Measurements from ENCODE around the gene ZFYVE1. TPM values are rescaled to one million over a fixed set of nuclear protein-coding genes. Genes with fewer than 3 reads are reported as not detected.

The ZFYVE1 gene
- total RNA-seq, 1 experiment from 2014 or later: 9.0 TPM

DNA sequence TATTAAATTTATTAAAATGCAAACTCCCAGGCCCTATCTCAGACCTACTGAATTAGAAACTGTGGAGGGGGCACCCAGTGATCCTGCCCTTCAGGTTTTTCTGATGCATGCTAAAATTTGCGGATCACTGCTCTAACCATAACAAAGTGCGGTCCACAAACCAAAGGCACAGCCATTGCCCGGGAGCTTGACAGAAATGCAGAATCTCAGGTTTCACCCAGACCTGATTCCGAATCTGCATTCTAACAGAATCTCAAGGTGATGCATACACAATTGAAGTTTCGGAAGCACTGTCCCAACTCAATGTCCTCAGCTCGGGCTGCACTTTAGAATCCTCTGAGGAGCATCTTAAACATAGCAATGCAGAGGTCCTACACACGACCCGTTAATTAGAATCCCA lies 46.0 kb downstream of the ZFYVE1 start:
- TF ChIP-seq EZH2 (IDR thresholded peaks at IDR 0.05; ENCODE audit: low read depth): no peak
- TF ChIP-seq, protein P1, sequence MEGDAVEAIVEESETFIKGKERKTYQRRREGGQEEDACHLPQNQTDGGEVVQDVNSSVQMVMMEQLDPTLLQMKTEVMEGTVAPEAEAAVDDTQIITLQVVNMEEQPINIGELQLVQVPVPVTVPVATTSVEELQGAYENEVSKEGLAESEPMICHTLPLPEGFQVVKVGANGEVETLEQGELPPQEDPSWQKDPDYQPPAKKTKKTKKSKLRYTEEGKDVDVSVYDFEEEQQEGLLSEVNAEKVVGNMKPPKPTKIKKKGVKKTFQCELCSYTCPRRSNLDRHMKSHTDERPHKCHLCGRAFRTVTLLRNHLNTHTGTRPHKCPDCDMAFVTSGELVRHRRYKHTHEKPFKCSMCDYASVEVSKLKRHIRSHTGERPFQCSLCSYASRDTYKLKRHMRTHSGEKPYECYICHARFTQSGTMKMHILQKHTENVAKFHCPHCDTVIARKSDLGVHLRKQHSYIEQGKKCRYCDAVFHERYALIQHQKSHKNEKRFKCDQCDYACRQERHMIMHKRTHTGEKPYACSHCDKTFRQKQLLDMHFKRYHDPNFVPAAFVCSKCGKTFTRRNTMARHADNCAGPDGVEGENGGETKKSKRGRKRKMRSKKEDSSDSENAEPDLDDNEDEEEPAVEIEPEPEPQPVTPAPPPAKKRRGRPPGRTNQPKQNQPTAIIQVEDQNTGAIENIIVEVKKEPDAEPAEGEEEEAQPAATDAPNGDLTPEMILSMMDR (conservative IDR thresholded peaks at IDR 0.05): no peak
- no peaks in the 10 kb centered on the region for H3K36me3 ChIP-seq (ENCODE audit: low read depth)
- POLR2A ChIA-PET (ENCODE audit: unreplicated experiment): no interaction called here
- no peak overlapping the region for H2AFZ ChIP-seq
- intact Hi-C loops (cut with micrococcal nuclease; ENCODE audit: unreplicated experiment): no loop called here
- no peaks in the 10 kb centered on the region for H3K9me3 ChIP-seq (ENCODE audit: insufficient read depth, low read depth)
- BruUV-seq (replicated peaks): no TSS peak
- H3K4me2 ChIP-seq: no peak overlapping the region
- no peak for DNase-seq
- no peaks in the 10 kb centered on the region for H3K27me3 ChIP-seq (ENCODE audit: insufficient read depth, low read depth)
- H4K20me1 ChIP-seq (ENCODE audit: insufficient read depth): no peaks in the 10 kb centered on the region
- no peaks in the 10 kb centered on the region for H3F3A ChIP-seq (ENCODE audit: insufficient read depth, low read depth)
- no peaks in the 10 kb centered on the region for H3K79me2 ChIP-seq (ENCODE audit: low read depth)
- H3K9me2 ChIP-seq (ENCODE audit: insufficient read depth): no peaks in the 10 kb centered on the region
- no peak overlapping the region for H3K4me3 ChIP-seq
- H3K27ac ChIP-seq: no peak overlapping the region
- H3K4me1 ChIP-seq (replicated peaks; ENCODE audit: insufficient read depth): no peaks in the 10 kb centered on the region
- CTCF ChIA-PET: no interaction called here

DNA sequence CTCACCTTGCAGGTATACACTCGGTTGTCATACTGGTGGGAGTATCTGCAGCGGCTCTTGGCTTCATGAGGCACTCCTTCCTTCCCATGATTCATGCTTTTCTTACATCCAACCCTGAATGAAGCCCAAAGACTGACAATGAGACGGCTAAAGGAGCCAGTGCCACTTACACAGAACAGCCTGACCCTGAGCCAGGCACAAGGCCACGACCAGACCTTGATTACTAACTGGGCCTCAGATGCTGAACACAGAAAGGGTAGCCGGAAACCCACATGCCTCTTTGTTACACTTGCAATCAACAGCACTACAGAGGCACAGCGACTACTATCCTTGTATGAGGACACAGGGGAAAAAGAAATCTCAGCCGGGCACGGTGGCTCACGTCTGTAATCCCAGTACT lies 48.0 kb downstream of the ZFYVE1 start:
- no peak for DNase-seq
- H3F3A ChIP-seq (ENCODE audit: insufficient read depth, low read depth): no peaks in the 10 kb centered on the region
- H3K36me3 ChIP-seq (ENCODE audit: low read depth): no peaks in the 10 kb centered on the region
- POLR2A ChIA-PET (ENCODE audit: unreplicated experiment): no interaction called here
- intact Hi-C loops (cut with micrococcal nuclease; ENCODE audit: unreplicated experiment): no loop called here
- H3K4me2 ChIP-seq: no peak overlapping the region
- no peak overlapping the region for H2AFZ ChIP-seq
- H3K79me2 ChIP-seq (ENCODE audit: low read depth): no peaks in the 10 kb centered on the region
- no peak for TF ChIP-seq EZH2 (IDR thresholded peaks at IDR 0.05; ENCODE audit: low read depth)
- TF ChIP-seq, protein P1 (conservative IDR thresholded peaks at IDR 0.05): no peak
- no peaks in the 10 kb centered on the region for H3K27me3 ChIP-seq (ENCODE audit: insufficient read depth, low read depth)
- CTCF ChIA-PET: interaction anchor here (0.6 kb wide), 1 partner anchor 602 kb away, joined by 5 read pairs; no protein-coding TSS in a partner anchor
- no peak overlapping the region for H3K27ac ChIP-seq
- no peak overlapping the region for H3K4me3 ChIP-seq
- H3K9me2 ChIP-seq (ENCODE audit: insufficient read depth): no peaks in the 10 kb centered on the region
- H3K4me1 ChIP-seq (replicated peaks; ENCODE audit: insufficient read depth): no peaks in the 10 kb centered on the region
- no TSS peak for BruUV-seq (replicated peaks)
- no peaks in the 10 kb centered on the region for H3K9me3 ChIP-seq (ENCODE audit: insufficient read depth, low read depth)
- no peaks in the 10 kb centered on the region for H4K20me1 ChIP-seq (ENCODE audit: insufficient read depth)

GRCh38 chr14:72975770-72976169 lies 51.1 kb downstream of the ZFYVE1 start:
- no peaks in the 10 kb centered on the region for H4K20me1 ChIP-seq (ENCODE audit: insufficient read depth)
- H3K4me1 ChIP-seq (replicated peaks; ENCODE audit: insufficient read depth): no peaks in the 10 kb centered on the region
- peak in 1 of 2 experiments; percentile 10 for DNase-seq
- H3K79me2 ChIP-seq (ENCODE audit: low read depth): no peaks in the 10 kb centered on the region
- no peak overlapping the region for H3K4me3 ChIP-seq
- intact Hi-C loops (cut with micrococcal nuclease; ENCODE audit: unreplicated experiment): no loop called here
- no TSS peak for BruUV-seq (replicated peaks)
- H3K27me3 ChIP-seq (ENCODE audit: insufficient read depth, low read depth): no peaks in the 10 kb centered on the region
- POLR2A ChIA-PET (ENCODE audit: unreplicated experiment): no interaction called here
- H3K4me2 ChIP-seq: no peak overlapping the region
- H3K27ac ChIP-seq: no peak overlapping the region
- H3K36me3 ChIP-seq (ENCODE audit: low read depth): no peaks in the 10 kb centered on the region
- H3F3A ChIP-seq (ENCODE audit: insufficient read depth, low read depth): no peaks in the 10 kb centered on the region
- TF ChIP-seq, protein P1 (conservative IDR thresholded peaks at IDR 0.05): peak; percentile 43; the same call in 1 of the 2 replicates
- no peak for TF ChIP-seq EZH2 (IDR thresholded peaks at IDR 0.05; ENCODE audit: low read depth)
- H3K9me2 ChIP-seq (ENCODE audit: insufficient read depth): no peaks in the 10 kb centered on the region
- no peaks in the 10 kb centered on the region for H3K9me3 ChIP-seq (ENCODE audit: insufficient read depth, low read depth)
- H2AFZ ChIP-seq: no peak overlapping the region
- CTCF ChIA-PET: no interaction called here

Data from PC-9 (cell line).